DMS153 (cell line): Measurements from ENCODE around the gene GJC1.
"Not testable (repeated sequence)": the region's sequence is repeated elsewhere in the genome, so short reads cannot be mapped to it uniquely, and the experiment has no call there.

Experiments used
- DNase-seq: peaks from one replicate; lab custom pipeline; 2025; lab: John Stamatoyannopoulos, UW

Gene GJC1

DNA sequence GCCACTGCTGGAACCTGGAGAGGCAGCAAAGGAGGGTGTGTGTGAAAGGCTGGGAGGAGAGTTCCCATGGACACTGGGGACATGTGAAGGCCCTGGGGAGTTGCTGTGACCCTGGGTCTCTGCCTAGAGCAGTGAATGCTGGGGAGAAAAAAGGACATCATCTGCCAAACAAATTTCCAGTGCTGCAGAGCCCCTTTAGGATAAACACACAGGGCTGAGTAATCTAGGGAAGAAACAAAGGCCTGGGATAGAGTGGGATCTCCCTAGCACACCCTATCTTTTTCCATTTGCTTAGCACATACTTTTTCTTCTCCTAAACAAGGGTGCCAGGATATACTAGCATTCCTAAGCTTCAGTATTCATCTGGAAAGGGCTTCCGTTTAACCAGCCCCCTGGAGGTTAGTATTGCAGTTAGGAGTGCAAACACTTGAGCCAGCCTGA, 14.3 kb upstream of the GJC1 start:
- no peak for DNase-seq

DNA sequence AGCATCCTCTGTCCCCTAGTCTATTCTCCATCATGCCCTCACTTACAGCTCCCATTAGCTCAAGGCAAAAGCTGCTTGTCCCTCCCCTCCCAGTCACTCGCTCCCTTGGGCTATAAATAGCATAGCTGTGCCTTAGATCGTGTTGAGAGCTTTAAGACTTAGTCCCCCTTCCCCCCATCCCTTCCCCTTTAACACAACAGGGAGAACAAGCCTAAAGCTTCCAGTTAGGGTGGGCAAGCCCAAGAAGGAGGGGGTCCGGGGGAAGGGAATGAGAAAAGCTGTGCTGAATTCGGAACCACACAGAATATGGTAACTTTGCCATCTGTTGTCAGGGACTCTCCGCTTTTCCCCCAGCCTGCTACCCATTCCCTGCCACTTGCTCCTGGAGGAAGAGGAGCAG, 12.7 kb upstream of the GJC1 start:
- no peak for DNase-seq

DNA sequence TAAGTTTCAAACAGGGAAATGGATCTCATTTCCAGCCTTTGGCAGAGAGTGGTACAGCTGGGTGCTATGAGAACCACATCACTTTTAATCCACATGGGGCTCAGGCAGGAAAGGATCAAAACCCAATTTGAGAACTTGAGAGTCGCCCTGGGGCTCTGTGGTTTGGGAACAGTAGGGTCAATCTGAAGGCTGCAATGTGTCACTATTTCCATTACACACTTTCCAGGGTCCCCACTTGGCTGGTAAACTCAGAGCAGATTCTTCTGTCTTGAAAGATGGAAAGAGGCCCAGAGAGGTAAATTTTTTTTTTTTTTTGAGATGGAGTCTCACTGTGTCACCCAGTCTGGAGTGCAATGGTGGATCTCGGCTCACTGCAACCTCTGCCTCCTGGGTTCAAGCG, 10.8 kb upstream of the GJC1 start:
- DNase-seq: no peak

DNA sequence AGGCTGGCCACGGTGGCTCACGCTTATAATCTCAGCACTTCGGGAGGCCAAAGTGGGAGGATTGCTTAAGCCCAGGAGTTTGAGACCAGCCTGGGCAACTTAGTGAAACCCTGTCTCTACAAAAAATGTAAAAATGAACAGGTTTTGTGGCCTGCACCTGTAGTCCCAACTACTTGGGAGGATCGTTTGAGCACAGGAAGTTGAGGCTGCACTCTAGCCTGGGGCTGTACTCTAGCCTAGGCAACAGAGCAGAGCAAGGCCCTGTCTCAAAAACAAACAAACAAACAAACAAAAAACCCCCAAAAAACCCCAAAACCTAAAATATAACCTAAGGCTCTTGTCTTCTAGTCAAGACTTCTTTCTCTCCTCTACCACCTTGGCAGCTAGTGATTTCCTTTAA, 10.2 kb upstream of the GJC1 start:
- DNase-seq: no peak

DNA sequence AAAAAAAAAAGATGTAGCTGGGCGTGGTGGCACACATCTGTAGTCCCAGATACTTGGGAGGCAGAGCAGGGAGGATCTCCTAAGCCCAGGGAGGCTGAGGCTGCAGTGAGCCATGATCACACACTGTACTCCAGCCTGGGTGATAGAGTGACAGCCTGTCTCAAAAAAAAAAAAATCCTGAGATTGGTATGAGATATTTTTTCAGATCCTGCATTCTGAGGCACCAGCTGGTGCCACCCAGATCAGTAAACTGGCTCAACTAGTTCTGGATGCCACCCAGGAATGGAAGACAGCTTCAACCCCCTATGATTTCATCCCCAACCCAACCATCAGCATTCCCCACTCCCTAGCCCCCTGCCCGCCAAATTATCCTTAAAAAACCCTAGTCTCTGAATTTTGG, 7.1 kb upstream of the GJC1 start:
- no peak for DNase-seq

DNA sequence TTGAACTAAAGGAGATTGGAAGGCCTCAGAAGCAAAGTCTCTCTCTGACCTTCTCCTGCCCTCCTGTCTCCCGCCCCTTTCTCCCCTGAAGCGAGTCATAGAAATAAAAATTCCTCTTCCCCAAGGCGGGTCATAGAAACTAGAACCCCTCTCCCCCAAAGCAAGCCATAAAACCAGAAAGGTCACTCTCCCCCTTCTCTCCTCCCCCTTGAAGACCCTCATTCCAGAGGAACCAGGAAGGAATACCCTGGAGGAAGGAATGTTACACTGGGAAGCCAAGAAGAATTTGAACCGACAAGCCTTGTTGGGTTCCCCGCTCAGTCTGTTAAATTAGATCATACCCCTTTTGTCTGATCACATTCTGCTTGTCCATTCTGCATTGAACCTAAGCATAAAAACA, 2.7 kb upstream of the GJC1 start:
- DNase-seq: no peak

DNA sequence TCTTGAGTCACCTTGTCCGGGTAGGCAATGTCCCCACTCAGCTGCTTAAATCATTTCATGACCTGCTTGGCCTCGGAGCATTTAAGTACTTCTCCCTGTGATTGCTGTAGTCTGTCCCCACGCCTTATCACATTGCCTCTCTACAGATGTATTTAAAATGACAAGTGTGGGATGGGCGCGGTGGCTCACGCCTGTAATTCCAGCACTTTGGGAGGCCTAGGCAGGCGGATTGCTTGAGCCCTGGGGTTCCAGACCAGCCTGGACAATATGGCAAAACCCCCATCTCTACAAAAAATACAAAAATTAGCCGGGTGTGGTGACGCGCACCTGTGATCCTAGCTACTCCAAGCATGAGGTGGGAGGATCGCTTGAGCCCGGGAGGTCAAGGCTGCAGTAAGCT, 1.3 kb upstream of the GJC1 start:
- DNase-seq: no peak

DNA sequence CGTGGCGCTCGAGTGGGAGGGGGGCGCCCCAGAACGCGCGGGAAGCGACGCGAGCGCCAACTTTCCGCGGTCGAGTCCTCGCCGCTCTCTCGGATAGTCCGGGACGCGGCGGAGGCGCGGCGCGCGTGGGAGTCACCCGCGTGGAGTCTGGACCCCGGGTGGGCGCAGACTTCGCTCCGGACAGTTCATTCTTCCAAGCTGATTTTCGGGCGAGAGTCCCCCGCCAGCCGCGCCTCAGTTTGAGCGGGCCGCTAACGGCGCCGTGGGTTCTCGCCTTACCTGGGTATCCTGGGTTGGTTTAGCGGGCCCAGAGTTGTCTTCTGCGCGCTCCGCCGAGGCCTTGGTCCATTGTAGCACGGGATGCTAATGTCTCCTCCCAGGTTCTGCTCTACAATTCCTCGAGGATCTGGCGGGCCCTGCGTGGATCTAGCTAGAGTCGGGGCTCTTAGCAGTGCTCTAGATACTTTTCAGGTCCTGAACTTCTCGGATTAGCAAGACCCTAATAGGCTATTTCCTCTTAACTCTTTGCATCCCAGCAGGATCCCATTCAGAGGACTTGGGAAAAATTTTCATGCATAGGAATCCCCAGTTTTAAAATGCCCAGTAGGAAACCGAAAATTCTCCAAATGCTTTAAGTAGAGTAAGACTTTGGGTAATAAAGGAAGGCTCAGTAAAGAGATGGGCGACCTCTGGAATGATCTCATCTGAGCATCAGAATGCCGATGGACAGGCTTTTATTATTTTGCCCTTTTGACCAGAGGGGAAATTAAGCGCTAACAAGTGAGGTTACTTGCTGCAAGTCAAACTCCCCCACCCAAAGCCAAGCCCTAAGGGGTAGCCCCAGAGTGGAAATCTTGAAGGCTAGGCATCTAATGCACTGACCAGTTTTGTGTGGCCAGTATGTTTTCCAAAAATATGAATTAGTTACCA, 537 bp upstream of the GJC1 start:
- DNase-seq: no peak

DNA sequence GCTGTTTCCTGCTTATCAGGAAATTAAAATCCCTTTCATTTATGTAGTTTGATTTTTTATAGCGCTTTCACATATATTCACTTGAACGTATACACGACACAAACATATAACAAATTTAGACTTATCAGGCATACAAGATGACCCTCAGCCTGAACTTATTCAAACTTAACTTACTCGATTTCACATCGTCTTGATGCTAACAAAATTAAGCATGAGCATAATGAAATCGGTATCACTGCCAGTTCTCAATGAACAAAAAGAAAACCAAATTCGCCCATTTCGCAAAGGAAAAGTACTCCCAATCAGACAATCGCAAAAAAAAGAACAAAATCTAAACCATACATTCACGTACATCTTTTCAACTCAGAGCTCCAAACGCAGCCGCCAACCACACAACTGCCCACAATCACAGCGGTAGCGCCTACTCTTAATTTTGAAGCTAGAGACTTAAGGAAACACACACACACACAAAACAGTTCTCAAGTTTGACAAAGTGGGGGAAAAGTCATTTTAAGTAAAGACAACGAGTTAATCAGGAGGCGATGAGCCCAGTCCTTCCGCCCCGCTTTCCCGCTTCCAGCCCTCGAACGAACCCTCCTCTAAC, 1.1 kb downstream of the GJC1 start:
- no peak for DNase-seq

DNA sequence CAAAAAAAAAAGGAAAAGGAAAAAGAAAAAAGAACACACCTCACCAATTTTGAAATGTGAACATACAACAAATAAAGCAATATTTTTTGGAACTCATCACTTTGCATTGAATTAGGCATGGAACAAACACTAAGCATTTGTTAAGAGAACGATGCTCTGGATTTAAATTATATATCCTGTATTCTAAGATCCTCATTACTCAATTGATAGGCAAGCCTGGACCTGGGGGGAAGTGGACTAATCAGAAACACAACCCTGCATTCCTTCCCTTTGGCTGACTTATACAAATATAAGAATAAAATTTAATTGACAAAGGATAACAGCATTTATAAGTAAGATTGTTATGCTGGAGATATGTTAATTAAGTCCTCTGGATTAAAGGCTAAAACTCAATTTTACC, 2.2 kb downstream of the GJC1 start:
- DNase-seq: no peak

DNA sequence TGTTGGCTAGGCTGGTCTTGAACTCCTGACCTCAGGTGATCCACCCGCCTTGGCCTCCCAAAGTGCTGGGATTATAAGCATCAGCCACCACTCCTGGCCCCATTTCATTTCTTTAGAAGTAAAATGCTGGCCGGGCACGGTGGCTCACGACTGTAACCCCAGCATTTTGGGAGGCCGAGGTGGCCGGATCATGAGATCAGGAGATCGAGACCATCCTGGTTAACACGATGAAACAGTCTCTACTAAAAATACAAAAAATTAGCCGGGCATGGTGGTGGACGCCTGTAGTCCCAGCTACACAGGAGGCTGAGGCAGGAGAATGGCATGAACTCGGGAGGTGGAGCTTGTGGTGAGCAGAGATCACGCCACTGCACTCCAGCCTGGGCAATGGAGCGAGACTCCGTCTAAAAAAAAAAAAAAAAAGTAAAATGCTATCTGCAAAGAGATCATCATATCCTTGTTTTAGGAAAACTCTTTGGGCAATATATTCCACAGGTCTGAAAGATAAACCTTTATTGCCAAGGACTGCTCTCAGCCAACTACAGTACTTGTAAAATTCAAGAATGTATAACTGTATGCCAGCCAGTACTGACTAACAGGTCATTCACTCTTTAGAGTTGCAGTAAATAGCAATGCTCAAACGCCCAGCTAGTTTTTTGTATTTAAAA, 3.8 kb downstream of the GJC1 start:
- DNase-seq: no peak

DNA sequence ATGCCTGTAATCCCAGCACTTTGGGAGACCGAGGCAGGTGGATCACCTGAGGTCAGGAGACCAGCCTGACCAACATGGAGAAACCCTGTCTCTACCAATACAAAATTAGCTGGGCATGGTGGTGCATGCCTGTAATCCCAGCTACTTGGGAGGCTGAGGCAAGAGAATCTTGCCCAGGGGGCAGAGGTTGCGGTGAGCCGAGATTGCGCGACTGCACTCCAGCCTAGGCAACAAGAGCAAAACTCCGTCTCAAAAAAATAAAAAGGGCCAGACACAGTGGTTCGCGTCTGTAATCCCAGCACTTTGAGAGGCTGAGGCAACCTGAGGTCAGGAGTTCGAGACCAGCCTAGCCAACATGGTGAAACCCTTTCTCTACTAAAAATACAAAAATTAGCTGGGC, 4.9 kb downstream of the GJC1 start:
- DNase-seq: not testable (repeated sequence)

DNA sequence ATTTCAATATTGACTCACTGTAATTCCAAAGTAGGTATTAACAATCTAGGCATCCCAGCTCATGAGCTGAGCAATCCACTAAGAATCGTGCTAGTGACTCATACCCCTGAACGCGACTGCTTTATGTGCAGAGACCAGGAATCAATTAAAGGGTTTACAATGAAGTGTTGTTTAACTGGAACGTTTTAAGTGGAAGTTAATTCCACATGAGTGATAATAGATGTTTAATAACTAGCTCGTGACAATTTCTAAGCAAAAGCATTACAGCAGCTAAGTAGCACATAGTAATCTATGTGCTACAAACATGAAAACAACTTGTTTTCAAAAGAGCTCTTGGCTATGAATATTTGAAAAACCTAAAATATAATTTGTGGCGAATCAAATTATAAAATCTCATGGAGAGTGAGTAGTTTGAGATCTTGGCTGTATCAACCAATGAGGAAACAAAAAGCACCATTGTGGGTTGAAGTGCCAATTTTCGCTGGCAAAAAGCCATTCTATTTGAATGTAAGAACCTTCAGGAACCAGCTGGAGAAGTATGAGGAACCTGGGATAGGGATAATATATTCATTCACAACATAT, 9.4 kb downstream of the GJC1 start:
- DNase-seq: peak; percentile 80

DNA sequence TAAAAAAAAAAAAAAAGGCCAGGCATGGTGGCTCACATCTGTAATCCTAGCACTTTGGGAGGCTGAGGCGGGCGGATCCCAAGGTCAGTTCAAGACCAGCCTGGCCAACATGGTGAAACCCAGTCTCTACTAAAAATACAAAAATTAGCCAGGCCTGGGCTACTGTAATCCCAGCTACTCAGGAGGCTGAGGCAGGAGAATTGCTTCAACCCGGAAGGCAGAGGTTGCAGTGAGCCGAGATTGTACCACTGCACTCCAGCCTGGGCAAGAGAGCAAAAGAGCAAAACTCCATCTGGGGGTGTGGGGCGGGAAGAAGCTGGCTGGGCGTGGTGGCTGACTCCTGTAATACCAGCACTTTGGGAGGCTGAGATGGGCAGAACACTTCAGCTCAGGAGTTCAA, 11.6 kb downstream of the GJC1 start:
- not testable (repeated sequence) for DNase-seq

DNA sequence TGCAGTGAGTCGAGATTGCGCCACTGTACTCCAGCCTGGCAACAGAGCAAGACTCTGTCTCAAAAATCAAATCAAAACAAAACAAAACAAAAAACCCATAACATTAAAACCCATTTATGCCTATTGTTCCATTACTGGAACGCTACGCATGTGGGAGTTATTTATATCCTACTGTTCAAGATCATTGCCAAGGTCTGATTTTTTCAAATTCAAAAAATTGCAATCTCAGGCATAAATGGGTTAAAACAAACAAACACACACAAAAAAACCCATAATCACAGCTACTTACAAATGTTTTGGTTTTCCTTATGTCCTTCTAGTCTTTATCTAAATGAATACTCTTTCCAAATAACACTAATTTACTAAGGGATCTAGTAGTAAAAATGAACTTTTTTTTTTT, 17.8 kb downstream of the GJC1 start:
- DNase-seq: no peak

DNA sequence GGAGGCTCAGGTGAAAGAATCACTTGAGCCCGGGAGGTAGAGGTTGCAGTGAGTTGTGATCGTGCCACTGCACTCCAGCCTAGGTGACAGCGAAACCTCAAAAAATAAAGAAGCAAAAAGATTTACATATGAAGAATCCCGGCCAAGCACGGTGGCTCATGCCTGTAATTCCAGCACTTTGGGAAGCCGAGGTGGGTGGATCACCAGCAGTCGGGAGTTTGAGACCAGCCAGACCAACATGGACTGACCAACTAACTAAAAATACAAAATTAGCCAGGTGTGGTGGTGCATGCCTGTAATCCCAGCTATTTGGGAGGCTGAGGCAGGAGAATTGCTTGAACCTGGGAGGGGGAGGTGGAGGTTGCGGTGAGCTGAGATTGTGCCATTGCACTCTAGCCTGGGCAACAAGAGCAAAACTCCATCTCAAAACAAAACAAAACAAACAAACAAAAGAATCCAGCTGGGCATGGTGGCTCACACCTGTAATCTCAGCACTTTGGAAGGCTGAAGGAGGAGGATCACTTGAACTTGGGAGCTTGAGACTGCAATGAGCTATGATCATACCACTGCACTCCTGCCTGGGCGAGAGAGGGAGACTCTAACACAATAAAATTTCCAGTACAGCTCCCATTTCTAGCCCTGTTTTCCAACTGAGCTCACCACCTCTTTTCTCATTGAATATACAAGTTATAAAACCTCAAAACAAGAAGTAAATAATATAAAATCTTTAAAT, 21.3 kb downstream of the GJC1 start:
- DNase-seq: not testable (repeated sequence)

DNA sequence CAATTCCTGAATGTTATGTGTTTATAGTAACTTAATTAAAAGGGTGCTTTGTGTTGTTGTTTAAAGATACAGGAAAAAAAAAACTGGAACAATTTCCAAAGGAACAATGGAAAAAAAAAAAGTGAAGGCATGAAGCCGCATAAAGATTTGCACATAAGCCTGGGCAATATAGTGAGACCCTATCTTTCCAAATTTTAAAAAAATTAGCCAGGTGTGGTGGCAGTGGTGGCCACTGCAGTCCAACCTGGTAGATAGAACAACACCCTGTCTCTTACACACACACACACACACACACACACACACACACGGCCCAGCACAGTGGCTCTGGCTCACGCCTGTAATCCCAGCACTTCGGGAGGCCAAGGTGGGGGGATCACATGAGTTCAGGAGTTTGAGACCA, 21.9 kb downstream of the GJC1 start:
- DNase-seq: no peak

DNA sequence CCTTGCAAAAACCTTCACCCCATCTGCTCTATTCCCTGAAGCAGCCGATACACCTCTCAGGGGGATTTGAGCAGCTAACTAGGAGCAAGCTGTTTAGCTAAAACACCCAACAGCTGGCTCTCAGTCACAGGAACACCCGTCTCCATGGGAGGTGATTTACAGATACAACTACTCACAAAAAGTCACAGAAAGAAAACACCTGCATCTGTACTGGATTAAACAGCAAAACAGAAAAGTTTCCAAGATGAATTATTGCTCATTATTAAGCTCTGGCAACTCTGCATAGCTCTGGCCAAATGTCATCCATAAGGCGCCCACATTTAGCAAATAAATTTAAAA, 22.3 kb downstream of the GJC1 start:
- no peak for DNase-seq

DNA sequence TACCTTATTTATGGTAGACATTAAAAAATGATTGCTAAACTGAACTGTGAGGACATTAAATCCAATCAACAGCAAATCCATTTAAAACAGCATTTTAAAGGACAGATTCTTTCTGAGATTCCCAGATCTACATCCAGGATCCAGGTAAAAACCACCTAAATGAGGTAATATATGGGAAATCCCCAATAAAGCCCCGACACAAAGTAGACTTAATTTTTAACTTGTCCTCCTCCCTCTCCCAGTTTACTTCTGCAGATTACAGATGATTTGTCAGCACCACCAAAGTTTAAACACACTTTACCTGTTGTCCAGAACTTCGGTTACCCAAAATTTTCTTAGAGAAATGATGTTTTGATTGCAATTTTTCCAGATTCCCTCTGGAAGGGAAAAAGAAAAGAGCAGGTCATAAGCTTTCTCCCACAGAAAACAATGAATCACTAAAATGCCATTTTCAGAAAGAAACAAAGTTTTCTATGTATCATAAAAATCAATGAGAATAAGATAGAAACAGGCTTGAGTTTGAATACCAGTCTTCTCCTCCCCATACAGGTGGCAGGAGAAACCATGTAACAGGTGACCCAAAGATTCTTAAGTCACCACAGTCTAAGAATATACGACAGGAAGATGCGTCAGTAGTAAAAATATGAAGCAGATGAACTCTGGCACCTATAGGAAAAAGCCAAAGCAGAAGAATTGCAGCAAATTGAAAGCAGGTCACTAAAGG, 22.8 kb downstream of the GJC1 start:
- DNase-seq: no peak

DNA sequence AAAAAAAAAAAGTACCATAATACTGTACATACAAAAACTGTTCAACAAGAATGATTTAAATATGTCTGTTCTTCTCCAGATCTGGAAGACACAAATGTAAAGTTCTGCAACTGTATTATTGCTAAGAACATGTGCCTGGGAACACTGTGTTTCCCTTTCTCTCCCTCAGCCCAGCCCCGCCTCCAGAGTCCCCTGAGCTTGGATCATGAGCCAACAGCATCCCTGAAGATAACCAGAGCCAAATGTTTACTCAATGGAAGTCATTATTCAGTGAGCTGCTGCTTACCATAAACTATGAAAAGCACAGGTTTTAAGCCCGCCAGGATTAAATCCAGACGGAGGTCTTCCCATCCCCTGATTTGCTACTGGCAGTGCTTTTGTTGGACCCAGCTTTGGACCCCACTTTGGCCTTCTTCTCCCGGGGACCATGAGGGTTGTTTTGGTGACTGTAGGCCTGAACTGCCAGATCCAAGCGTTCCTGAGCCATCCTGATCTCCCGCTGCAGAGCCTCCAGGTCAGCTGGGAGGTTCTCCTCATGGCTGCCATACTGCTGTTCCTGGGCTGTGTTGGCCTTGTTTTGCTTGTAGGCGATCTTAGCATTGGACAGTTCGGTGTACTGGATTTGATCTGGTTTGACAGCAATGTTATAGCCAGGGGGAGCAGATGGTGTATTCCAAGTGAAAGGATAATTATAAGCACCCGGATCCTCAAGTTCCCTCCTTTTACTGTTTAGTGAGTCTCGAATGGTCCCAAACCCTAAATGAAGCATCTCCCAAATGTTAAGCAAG, 25.6 kb downstream of the GJC1 start:
- DNase-seq: no peak

DNA sequence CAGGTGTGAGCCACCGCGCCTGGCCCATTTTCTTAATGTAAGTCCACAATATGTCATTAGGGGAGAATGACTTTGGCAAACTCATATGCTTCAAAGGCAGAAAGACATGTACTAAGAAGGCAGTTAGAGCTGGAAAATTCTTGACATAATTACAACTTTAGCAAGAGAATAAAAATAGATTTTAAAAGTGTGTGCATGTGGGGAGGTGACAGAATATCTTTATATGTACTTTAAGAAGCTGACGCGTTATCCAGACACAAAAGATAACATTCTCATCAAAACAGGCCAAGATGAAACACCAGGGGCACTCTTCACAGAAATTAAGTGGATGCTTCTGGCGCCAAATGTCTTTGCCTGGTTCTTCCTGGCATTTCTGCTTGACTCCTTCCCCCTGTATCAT, 28.2 kb downstream of the GJC1 start:
- no peak for DNase-seq
